Placental epithelial cell (primary cell): ENCODE data around the gene PFDN5. TPM values are rescaled to one million over a fixed set of nuclear protein-coding genes. Genes with fewer than 3 reads are reported as not detected.

ENCODE experiments used
- total RNA-seq: library from RNA; depleted of rRNA; stranded (reverse); fragments of >200 nt; gene quantifications from 2 replicates; pipeline ENCODE4 v1.2.3, GENCODE V29; 2012

The PFDN5 gene
- total RNA-seq, result 210 and 446 TPM in 2 replicates

DNA sequence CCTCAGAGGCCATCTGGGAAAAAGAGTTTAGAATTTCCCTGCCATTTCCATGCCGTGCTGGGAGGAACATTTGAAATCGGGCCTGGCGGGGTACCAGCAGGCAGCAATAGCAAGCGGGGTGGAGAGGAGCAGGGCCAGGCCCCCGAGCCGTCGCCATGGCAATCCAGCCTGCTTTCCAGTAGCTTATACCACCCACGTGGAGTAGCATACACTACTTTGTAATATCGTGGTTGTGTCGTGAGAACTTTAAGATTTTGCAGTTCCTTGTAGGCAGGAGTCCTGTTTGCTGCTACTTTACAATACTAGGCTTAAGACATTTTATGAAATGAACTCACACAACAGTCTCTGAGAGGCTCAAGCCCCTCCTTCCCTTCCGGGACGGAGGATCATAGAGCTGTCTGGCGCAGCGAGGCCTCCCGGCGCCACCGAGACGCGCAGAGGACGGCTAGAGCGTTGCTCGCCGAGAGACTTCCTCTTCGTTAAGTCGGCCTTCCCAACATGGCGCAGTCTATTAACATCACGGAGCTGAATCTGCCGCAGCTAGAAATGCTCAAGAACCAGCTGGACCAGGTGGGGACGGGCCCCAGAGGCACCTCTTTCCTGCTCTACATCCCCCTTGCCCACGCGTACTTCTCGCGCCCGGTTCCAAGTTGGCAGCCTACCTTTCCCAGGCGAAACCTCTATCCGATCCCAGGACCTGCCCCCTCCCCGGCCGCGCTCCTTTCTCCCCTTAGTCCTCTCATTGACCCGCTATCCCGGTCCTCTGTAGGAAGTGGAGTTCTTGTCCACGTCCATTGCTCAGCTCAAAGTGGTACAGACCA is at the start of gene PFDN5:
Gene PFDN5 (plus strand): TSS at position 473 of the 821 bp plus-strand sequence. CDS start 26 bp downstream, at position 499.

DNA sequence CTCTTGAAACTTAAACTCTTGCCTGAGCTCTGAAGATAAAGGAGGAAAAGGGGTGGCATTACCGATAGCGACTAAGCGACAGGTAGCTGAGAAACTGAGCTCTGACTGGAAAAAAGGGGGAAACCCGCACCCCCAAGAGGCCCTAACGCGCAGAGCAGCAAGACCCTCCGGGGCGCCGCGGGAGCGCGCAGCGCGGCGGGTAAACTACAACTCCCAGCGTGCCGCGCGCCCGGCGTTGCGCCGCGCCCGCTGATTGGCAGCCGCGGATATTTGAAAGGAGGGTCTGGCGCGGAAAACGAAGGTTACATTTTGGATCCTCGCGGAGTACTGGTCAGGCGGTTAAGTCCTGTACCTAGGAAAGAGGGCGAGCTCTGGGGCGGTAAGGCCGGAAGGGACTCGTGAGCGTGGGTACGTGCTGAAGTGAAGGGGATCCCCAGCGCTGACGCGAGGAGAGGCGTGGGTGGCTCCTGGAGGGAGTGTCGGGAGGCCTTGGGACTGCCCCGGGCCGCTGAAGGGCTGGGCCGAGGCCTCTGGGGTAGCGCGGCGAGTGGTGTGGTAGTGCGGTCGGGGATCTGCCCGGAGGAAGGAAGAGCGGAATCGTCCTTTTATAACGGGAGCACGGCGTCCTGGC is 27.2 kb upstream of the PFDN5 start, which contains the start of gene ESPL1:
Gene ESPL1 (plus strand): TSS at position 301 of the 631 bp plus-strand sequence. CDS start 468 bp downstream, outside the sequence.

DNA sequence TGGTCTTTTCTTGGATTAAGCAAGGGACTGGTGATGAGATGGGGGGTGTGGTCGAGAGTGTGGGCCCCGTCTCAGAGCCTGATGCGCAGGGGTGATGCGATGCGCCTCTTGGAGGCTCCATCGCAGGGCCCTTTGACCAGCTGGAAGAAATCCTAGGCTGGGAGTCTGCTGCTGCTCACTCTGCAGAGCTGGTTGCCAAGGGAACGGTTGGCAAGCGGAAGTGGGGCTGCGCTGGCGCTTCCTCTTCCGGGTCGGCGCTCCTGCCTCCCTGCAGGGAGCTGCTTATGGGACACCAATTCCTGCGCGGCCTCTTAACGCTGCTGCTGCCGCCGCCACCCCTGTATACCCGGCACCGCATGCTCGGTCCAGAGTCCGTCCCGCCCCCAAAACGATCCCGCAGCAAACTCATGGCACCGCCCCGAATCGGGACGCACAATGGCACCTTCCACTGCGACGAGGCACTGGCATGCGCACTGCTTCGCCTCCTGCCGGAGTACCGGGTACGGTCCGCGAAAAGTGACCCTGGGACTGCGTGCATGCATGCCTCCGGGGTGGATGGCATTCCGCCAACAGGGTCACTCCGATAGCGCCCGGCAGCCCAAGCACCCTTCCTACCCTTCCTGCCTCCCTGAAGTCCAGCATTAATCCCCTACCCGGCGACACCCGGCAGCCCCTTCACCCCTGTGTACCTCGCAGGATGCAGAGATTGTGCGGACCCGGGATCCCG is 4.3 kb downstream of the PFDN5 start, which contains the start of gene MYG1:
Gene MYG1 (plus strand): TSS at position 242 of the 727 bp plus-strand sequence. CDS start 43 bp downstream, at position 285.

DNA sequence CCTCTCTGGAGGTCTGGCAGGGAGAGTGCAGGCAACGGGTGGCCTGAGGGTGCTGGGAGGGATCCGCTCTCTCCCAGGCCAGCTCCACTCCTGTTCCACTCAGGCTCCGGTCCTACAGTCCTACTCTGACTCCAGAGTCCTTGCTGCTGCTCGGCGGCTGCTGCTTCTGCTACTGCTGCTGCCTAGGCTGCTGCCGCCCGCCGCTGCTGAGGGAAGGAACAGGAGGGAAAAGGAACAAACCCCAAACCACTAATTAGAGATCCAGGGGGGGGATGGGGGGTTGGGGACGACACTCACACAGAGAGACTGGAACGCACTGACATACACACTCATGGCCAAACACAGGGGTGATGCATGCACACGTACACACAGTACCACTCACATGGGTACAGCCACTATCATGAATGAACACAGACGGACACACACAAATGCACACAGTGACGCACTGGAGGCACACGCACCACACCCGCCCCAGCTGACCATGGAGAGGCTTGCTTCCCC is 40.9 kb downstream of the PFDN5 start, which contains the start of gene SP7:
Gene SP7 (minus strand): TSS at position 174 of the 501 bp plus-strand sequence. CDS start 708 bp downstream, outside the sequence.

Other genes starting within 250 kb of the PFDN5 start
- 5.1 and 14.9 TPM in 2 replicates for gene TNS2, start 245.5 kb upstream of the PFDN5 start, total RNA-seq
- gene SPRYD3, start 216.2 kb upstream of the PFDN5 start, total RNA-seq, result 26.7 and 33.4 TPM in 2 replicates
- gene IGFBP6, start 197.9 kb upstream of the PFDN5 start, total RNA-seq, result 45.4 and 101 TPM in 2 replicates
- not detected in 2 replicates for gene SOAT2, start 192.1 kb upstream of the PFDN5 start, total RNA-seq
- gene ZNF740, start 114.8 kb upstream of the PFDN5 start, total RNA-seq, result 12.6 and 18.1 TPM in 2 replicates
- gene CSAD, start 114.6 kb upstream of the PFDN5 start, total RNA-seq, result 3.9 and 14.9 TPM in 2 replicates
- gene ITGB7, start 88.3 kb upstream of the PFDN5 start, total RNA-seq, result not detected in 2 replicates
- gene RARG, start 63.3 kb upstream of the PFDN5 start, total RNA-seq, result 21.1 and 36.9 TPM in 2 replicates
- 7.7 and 9.8 TPM in 2 replicates for gene ESPL1, start 27.2 kb upstream of the PFDN5 start, total RNA-seq
- 42.8 and 49.6 TPM in 2 replicates for gene MYG1, start 4.2 kb downstream of the PFDN5 start, total RNA-seq
- gene AAAS, start 26.1 kb downstream of the PFDN5 start, total RNA-seq, result 53.0 and 64.9 TPM in 2 replicates
- gene SP7, start 40.8 kb downstream of the PFDN5 start, total RNA-seq, result not detected in 2 replicates
- gene SP1, start 84.6 kb downstream of the PFDN5 start, total RNA-seq, result 41.6 and 57.5 TPM in 2 replicates
- gene AMHR2, start 128.3 kb downstream of the PFDN5 start, total RNA-seq, result not detected in 2 replicates
- gene PRR13, start 146.2 kb downstream of the PFDN5 start, total RNA-seq, result 39.3 and 50.6 TPM in 2 replicates
- 315 and 399 TPM in 2 replicates for gene PCBP2, start 156.6 kb downstream of the PFDN5 start, total RNA-seq
- gene MAP3K12, start 203.9 kb downstream of the PFDN5 start, total RNA-seq, result 13.4 and 34.5 TPM in 2 replicates
- gene TARBP2, start 205.7 kb downstream of the PFDN5 start, total RNA-seq, result 58.5 and 97.3 TPM in 2 replicates
- gene NPFF, start 211.9 kb downstream of the PFDN5 start, total RNA-seq, result not detected in 2 replicates